ENCODE measurements around the gene TXNDC11. TPM values are rescaled to one million over a fixed set of nuclear protein-coding genes. Genes with fewer than 3 reads are reported as not detected.

TXNDC11 gene
- total and polyA plus RNA-seq, 10 of the 15 experiments (the other 5 are each of a cell fraction or from before 2014, with no cell fraction given), result 1.7 to 86.7 (median 54.4) TPM

GRCh38 chr16:11781773-11782172 is 39.1 kb upstream of the TXNDC11 start (continued):
- TF ChIP-seq ZBTB4 (CRISPR knock-in tag; IDR thresholded peaks at IDR 0.05), result no peak
- 0 out of 2 replicates have a peak, but pooled peaks have one; percentile 3 for TF ChIP-seq SIN3A (IDR thresholded peaks at IDR 0.05; ENCODE audit: low read depth, low read length)
- TF ChIP-seq CHD1 (IDR thresholded peaks at IDR 0.05; ENCODE audit: low read depth, low read length), result peak; percentile 28; the same call in 1 of the 2 replicates
- TF ChIP-seq E2F4 (IDR thresholded peaks at IDR 0.05; ENCODE audit: low read depth, low read length), result no peak
- no peak for TF ChIP-seq POLR2AphosphoS2 (IDR thresholded peaks at IDR 0.05; ENCODE audit: low read depth, low read length)
- no peak for TF ChIP-seq JUND (IDR thresholded peaks at IDR 0.05; ENCODE audit: low read depth, low read length)
- TF ChIP-seq ZSCAN29 (IDR thresholded peaks at IDR 0.05), result no peak
- no peak for TF ChIP-seq TAF1 (IDR thresholded peaks at IDR 0.05; ENCODE audit: borderline replicate concordance, low read depth, low read length)
- TF ChIP-seq BCL3 (IDR thresholded peaks at IDR 0.05; ENCODE audit: borderline replicate concordance, insufficient read depth, low read depth, low read length, poor library complexity, severe bottlenecking), result no peak
- no peak for TF ChIP-seq NFYB (IDR thresholded peaks at IDR 0.05; ENCODE audit: insufficient read depth, low read depth, low read length)
- peak; percentile 56 for TF ChIP-seq CREM (IDR thresholded peaks at IDR 0.05; ENCODE audit: low read depth)
- TF ChIP-seq RELB (IDR thresholded peaks at IDR 0.05; ENCODE audit: low read depth), result no peak; the same call in 1 of the 2 replicates
- no peak for TF ChIP-seq RELA (IDR thresholded peaks at IDR 0.05; ENCODE audit: borderline replicate concordance, partially characterized antibody)
- no peak for TF ChIP-seq YY1 (IDR thresholded peaks at IDR 0.05; ENCODE audit: low read depth, low read length)
- TF ChIP-seq IRF4 (IDR thresholded peaks at IDR 0.05; ENCODE audit: low read depth, low read length), result no peak
- no peak for TF ChIP-seq YBX1 (IDR thresholded peaks at IDR 0.05)
- TF ChIP-seq FOXK2 (IDR thresholded peaks at IDR 0.05), result no peak
- TF ChIP-seq CBX3 (IDR thresholded peaks at IDR 0.05; ENCODE audit: borderline replicate concordance, low read depth), result no peak
- TF ChIP-seq CUX1 (IDR thresholded peaks at IDR 0.05; ENCODE audit: insufficient replicate concordance, low read depth, low read length), result no peak
